22Rv1 (cell line): Measurements from ENCODE around the gene ARHGAP26.

Experiments used
- ZFX ChIP-seq: fragments of 450-650 bp; IDR thresholded peaks from 2 replicates; pipeline ENCODE4 v1.6.1; 2017; ENCODE audit warnings: antibody characterized with exemption, borderline replicate concordance
- TF ChIP-seq, protein P1 (sequence below): fragments of 450-650 bp; IDR thresholded peaks from 2 replicates; pipeline ENCODE4 v1.5.1; 2017; ENCODE audit warnings: mild to moderate bottlenecking

DNA sequence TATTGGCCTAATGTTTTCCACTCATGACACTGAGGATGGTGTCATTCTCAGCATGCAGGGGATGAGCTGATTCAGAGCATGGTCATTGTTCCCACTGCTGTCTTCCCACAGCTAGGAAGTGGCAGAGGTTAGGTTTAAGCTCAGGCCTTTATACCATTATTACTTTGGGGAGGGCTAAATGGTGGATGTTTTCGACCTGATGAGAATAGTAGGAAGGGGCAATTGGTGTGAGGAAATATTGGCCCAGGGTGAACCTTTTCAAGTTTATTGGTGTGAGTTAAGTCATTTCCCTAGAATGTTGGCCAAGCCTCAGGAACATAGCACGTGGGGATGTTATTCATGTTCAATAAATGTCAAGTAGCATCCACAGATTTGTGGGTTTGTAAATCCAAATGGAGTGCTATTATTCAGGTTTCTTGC, 59.6 kb downstream of the ARHGAP26 start:
- TF ChIP-seq, protein P1, sequence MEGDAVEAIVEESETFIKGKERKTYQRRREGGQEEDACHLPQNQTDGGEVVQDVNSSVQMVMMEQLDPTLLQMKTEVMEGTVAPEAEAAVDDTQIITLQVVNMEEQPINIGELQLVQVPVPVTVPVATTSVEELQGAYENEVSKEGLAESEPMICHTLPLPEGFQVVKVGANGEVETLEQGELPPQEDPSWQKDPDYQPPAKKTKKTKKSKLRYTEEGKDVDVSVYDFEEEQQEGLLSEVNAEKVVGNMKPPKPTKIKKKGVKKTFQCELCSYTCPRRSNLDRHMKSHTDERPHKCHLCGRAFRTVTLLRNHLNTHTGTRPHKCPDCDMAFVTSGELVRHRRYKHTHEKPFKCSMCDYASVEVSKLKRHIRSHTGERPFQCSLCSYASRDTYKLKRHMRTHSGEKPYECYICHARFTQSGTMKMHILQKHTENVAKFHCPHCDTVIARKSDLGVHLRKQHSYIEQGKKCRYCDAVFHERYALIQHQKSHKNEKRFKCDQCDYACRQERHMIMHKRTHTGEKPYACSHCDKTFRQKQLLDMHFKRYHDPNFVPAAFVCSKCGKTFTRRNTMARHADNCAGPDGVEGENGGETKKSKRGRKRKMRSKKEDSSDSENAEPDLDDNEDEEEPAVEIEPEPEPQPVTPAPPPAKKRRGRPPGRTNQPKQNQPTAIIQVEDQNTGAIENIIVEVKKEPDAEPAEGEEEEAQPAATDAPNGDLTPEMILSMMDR: no peak
- no peak for TF ChIP-seq ZFX
